Activated T-cell treated with anti-CD3 and anti-CD28 coated beads, Interleukin-2, amount 50 U/mL, for 24 hours (primary cell): Measurements from ENCODE around the gene PLEKHO1.
A peak's percentile ranks its signal among the peaks of the same experiment; 100 is the strongest.
"Not testable (repeated sequence)": the region's sequence is repeated elsewhere in the genome, so short reads cannot be mapped to it uniquely, and the experiment has no call there.

Experiments used
- DNase-seq: peaks from one replicate; pipeline ENCODE4 v3.0.0-alpha.2; 2020
- H3K27ac Mint-ChIP-seq: 2 replicates; pipeline ENCODE4 v1.8.0; 2020; ENCODE audit warnings: mild to moderate bottlenecking, mixed read lengths
- H3K27me3 Mint-ChIP-seq: 2 replicates; pipeline ENCODE4 v1.8.0; 2020; ENCODE audit warnings: mixed read lengths
- H3K36me3 Mint-ChIP-seq: 2 replicates; pipeline ENCODE4 v1.8.0; 2020; ENCODE audit warnings: low read depth, mixed read lengths
- H3K4me1 Mint-ChIP-seq: 2 replicates; pipeline ENCODE4 v1.8.0; 2020; ENCODE audit warnings: low read depth, mixed read lengths
- H3K4me3 Mint-ChIP-seq: 2 replicates; pipeline ENCODE4 v1.8.0; 2020; ENCODE audit warnings: mild to moderate bottlenecking, moderate library complexity, mixed read lengths
- H3K9me3 Mint-ChIP-seq: 2 replicates; pipeline ENCODE4 v1.8.0; 2020; ENCODE audit warnings: mixed read lengths

PLEKHO1 gene

DNA sequence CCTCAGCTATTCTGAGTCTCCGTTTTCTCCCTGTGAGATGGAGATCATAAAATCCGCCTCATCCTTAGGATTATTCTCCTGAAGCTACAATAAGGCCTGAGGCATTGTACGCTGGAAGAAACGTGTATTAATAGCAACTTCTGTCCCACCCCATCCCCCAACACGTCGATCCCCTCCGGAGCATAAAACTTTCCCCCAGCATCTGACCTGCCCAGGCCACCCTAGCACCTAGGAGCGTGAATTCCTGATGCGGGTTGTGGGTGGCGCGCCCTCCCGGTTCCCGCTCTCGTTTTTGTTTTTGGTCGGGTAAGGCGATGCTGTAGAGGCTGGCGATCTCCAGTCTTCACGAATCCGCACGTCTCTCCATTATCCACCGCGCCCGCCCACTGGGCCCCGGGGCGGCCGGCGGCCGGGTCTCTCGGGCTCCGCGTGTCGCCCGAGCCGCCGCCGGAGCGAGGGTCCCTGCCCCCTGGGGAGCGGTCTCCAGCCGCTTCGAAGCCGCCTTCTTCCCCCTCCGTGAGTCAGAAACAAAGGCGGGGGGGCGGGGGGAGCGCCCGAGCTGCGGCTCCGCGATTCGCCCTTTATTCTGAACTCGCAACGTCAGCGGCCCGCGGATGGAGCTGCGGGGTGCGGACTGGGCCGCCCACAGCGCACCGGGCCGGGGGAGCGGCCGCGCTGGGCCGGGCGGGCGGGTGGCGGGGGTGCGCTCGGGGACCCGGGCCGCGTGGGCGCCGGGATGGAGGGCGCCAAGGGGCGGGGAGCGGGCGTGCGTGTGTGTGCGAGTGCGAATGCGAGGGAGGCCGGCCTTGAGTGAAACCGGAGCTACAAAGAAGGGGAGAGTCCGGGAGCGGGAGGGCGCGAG, at the start of gene PLEKHO1:
Gene PLEKHO1 (plus strand): TSS at position 646 of the 862 bp plus-strand sequence. CDS start 342 bp downstream, outside the sequence.
- peaks cover 29% of the 10 kb centered on the region for H3K36me3 Mint-ChIP-seq
- H3K27ac Mint-ChIP-seq, result peak within 1 kb of the TSS; percentile 86
- H3K4me1 Mint-ChIP-seq, result peaks cover 66% of the 10 kb centered on the region
- DNase-seq, result peak; percentile 87
- peak within 1 kb of the TSS; percentile 84 for H3K4me3 Mint-ChIP-seq
- H3K9me3 Mint-ChIP-seq, result no peaks in the 10 kb centered on the region
- no peaks in the 10 kb centered on the region for H3K27me3 Mint-ChIP-seq

DNA sequence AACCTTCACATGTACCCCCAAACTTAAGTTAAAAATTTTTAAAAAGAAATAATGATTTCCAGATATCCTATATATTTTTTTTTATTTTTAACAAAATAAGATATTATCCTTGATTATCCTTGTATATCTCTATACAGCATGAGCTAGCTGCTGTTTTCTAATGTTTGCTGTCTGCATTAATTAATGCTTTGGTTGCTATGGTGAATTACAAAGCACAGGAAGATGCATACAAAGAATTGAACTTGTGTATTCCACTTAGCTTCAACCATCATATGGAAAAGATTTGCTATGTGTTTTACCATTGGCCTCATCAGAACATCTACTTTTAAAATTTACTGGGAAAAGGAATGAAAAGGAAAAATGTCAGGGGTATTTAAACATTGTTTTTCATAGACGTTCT, 46.7 kb upstream of the PLEKHO1 start:
- Mint-ChIP-seq H3K27me3 (no peaks in the 10 kb centered on the region), H3K27ac (no peak overlapping the region)

DNA sequence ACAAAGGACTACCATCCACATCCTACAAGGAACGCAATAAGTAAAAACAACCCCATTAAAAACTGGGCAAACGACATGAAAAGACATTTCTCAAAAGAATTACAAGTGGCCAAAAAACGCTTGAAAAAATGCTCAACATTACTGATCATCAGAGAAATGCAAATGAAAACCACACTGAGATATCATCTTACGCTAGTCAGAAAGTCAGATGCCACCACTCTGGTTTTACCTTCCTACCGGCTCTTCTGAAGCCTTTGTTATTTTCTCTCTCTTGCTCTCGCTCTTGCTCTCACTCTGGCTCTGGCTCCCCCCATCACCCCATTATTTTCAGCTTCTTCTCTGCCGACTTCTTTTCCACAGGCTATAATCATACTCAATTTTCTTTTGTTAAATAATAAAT, 43.4 kb upstream of the PLEKHO1 start:
- Mint-ChIP-seq H3K4me1 (peaks cover 77% of the 10 kb centered on the region), H3K9me3 (no peaks in the 10 kb centered on the region), H3K36me3 (peaks cover 19% of the 10 kb centered on the region), H3K4me3 (peak overlapping the region; percentile 26), H3K27ac (peak overlapping the region; percentile 72), H3K27me3 (no peaks in the 10 kb centered on the region)
- DNase-seq, result no peak

More for the DNA sequence above, 46.7 kb upstream of the PLEKHO1 start:
- no peak overlapping the region for H3K4me3 Mint-ChIP-seq
- DNase-seq, result no peak
- H3K9me3 Mint-ChIP-seq, result no peaks in the 10 kb centered on the region
- peaks cover 47% of the 10 kb centered on the region for H3K4me1 Mint-ChIP-seq
- peaks cover 38% of the 10 kb centered on the region for H3K36me3 Mint-ChIP-seq

GRCh38 chr1:150109586-150109985, 40.1 kb upstream of the PLEKHO1 start:
- H3K9me3 Mint-ChIP-seq, result no peaks in the 10 kb centered on the region
- no peaks in the 10 kb centered on the region for H3K27me3 Mint-ChIP-seq
- H3K4me3 Mint-ChIP-seq, result peak overlapping the region; percentile 57
- H3K36me3 Mint-ChIP-seq, result peaks cover 43% of the 10 kb centered on the region
- DNase-seq, result no peak
- peak overlapping the region; percentile 84 for H3K27ac Mint-ChIP-seq
- peaks cover 75% of the 10 kb centered on the region for H3K4me1 Mint-ChIP-seq

DNA sequence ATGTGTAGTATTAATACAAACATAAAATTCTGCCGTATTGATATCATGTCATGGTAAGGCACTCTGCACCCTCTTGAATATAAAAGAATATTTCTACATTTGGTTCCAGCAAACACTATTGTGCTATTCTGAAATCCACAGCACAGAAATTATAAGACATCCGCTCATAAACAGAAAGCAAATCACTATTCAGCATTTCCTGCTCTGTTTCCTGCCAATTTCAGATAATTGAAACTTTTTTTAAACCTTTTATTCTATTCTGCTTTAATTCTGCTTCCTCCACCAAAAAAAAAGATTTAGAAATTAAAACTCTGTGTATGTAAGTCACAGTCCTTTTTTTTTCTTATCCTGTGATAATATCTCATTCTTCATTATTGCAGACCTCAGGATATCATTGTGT, 39.6 kb upstream of the PLEKHO1 start:
- Mint-ChIP-seq H3K36me3 (peaks cover 45% of the 10 kb centered on the region), H3K4me3 (peak overlapping the region; percentile 57), H3K27ac (peak overlapping the region; percentile 84), H3K27me3 (no peaks in the 10 kb centered on the region), H3K4me1 (peaks cover 72% of the 10 kb centered on the region), H3K9me3 (peaks cover 2% of the 10 kb centered on the region)
- no peak for DNase-seq

DNA sequence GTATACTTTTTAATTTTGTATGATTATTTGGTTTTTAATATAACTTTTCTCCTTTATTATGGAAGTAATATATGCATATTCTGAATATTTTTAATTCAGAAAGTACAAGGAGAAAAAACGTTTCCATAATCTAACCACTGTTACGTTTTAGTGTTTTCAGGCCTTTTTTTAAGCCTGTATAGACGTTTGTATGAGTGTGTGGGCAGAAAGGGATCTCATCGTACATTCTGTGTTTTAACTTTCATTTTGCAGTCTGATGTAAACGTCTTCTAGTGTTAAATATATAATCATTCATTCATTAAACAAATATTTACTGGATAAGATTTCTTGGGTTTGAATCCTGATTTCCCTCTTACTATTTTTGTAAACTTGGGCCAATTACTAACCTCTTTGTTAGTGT, 38.0 kb upstream of the PLEKHO1 start:
- peaks cover 7% of the 10 kb centered on the region for H3K9me3 Mint-ChIP-seq
- peak overlapping the region; percentile 57 for H3K4me3 Mint-ChIP-seq
- H3K27me3 Mint-ChIP-seq, result no peaks in the 10 kb centered on the region
- H3K27ac Mint-ChIP-seq, result peak overlapping the region; percentile 80
- peaks cover 57% of the 10 kb centered on the region for H3K4me1 Mint-ChIP-seq
- no peak for DNase-seq
- H3K36me3 Mint-ChIP-seq, result peaks cover 47% of the 10 kb centered on the region

GRCh38 chr1:150115121-150115520, 34.6 kb upstream of the PLEKHO1 start:
- no peak for DNase-seq
- Mint-ChIP-seq H3K27me3 (no peaks in the 10 kb centered on the region), H3K4me1 (peaks cover 34% of the 10 kb centered on the region), H3K27ac (no peak overlapping the region), H3K36me3 (peaks cover 54% of the 10 kb centered on the region), H3K9me3 (peaks cover 7% of the 10 kb centered on the region), H3K4me3 (no peak overlapping the region)

- DNase-seq, result no peak
- Mint-ChIP-seq H3K27ac (no peak overlapping the region), H3K36me3 (peaks cover 43% of the 10 kb centered on the region), H3K9me3 (peaks cover 7% of the 10 kb centered on the region), H3K4me1 (peaks cover 20% of the 10 kb centered on the region), H3K4me3 (no peak overlapping the region), H3K27me3 (no peaks in the 10 kb centered on the region)
These were observed 31.0 kb upstream of the PLEKHO1 start for GRCh38 chr1:150118716-150119115.

DNA sequence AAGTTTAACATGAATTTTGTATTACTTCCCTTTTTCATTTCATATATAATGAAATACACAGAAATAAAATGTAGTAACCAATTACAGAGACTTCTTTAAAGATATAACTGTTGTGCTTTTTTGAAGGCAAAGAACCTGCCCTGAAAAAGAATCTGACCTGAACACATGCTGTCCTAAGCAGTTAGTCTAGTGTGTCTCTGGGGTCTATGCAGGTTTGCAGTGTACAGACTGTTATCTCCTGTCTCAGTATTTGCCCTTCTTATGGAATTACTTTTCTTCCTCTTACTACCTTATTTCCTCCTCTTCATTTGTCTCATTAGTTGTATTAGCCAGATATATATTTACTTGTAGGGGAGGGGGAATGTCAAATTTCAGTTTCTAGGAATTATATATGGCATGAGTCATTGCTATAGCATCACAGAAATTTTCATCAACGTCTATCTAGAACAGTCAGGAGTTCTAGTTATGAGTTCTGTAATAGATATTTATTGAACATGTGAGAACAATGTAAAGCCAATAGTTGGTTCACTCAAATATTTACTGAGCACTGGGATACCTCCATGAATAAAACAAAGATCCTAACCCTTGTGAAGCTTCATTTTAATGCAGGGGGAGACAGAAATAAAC, 28.4 kb upstream of the PLEKHO1 start:
- H3K4me1 Mint-ChIP-seq, result peaks cover 20% of the 10 kb centered on the region
- H3K4me3 Mint-ChIP-seq, result no peak overlapping the region

DNA sequence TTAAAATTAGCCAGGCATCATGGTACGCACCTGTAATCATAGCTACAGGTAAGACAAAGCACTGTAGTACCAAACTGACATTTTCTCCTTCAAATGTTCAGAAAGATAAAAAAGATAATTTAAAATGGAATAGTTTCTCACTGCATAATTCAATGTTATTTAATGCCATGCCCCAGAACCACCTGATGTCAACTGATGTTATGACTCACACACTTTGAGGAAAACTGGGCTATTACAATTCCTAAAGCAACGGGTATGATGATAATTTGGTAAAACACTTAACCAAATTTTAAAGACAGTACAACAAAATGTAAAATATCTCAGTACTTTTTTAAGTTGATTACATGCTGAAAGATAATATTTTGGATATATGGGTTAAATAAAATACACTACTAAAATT, 22.9 kb upstream of the PLEKHO1 start:
- H3K9me3 Mint-ChIP-seq, result no peaks in the 10 kb centered on the region
- no peaks in the 10 kb centered on the region for H3K27me3 Mint-ChIP-seq
- peaks cover 16% of the 10 kb centered on the region for H3K36me3 Mint-ChIP-seq
- no peak overlapping the region for H3K4me3 Mint-ChIP-seq
- H3K27ac Mint-ChIP-seq, result no peak overlapping the region
- no peak for DNase-seq
- H3K4me1 Mint-ChIP-seq, result peaks cover 23% of the 10 kb centered on the region

More for the DNA sequence above, 28.4 kb upstream of the PLEKHO1 start:
- no peaks in the 10 kb centered on the region for H3K9me3 Mint-ChIP-seq
- H3K36me3 Mint-ChIP-seq, result peaks cover 21% of the 10 kb centered on the region
- H3K27me3 Mint-ChIP-seq, result no peaks in the 10 kb centered on the region
- peak overlapping the region; percentile 4 for H3K27ac Mint-ChIP-seq
- DNase-seq, result no peak

- no peaks in the 10 kb centered on the region for H3K27me3 Mint-ChIP-seq
- no peak for DNase-seq
- H3K36me3 Mint-ChIP-seq, result peaks cover 12% of the 10 kb centered on the region
- H3K4me1 Mint-ChIP-seq, result peaks cover 18% of the 10 kb centered on the region
- no peaks in the 10 kb centered on the region for H3K9me3 Mint-ChIP-seq
- H3K4me3 Mint-ChIP-seq, result no peak overlapping the region
- H3K27ac Mint-ChIP-seq, result peak overlapping the region; percentile 52
These were observed 22.3 kb upstream of the PLEKHO1 start for GRCh38 chr1:150127464-150127863.

- H3K27ac Mint-ChIP-seq, result peak overlapping the region; percentile 86
- H3K4me3 Mint-ChIP-seq, result no peak overlapping the region
- no peaks in the 10 kb centered on the region for H3K27me3 Mint-ChIP-seq
- peak; percentile 58 for DNase-seq
- H3K9me3 Mint-ChIP-seq, result no peaks in the 10 kb centered on the region
- peaks cover 18% of the 10 kb centered on the region for H3K4me1 Mint-ChIP-seq
- H3K36me3 Mint-ChIP-seq, result peaks cover 11% of the 10 kb centered on the region
These were observed 21.8 kb upstream of the PLEKHO1 start for GRCh38 chr1:150127868-150128267.

DNA sequence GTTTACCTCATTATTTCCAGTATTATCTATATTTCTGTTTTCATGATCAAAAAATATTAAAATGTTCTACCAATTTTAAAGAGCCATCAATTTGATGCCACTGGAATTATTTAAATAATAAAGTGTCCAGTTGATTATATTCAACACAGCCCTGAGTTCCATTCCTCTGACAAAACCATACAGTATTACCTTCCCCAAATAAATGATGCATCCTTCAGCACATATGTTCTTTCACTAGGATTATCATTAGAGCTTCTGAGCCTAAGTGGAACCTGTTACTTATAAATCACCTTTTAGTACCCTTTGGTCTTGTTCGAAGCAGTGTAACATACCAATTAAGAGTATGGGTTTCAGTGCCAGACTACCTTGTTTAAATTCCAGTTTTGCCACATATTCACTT, 17.3 kb upstream of the PLEKHO1 start:
- Mint-ChIP-seq H3K4me1 (peaks cover 11% of the 10 kb centered on the region), H3K27ac (no peak overlapping the region)

DNA sequence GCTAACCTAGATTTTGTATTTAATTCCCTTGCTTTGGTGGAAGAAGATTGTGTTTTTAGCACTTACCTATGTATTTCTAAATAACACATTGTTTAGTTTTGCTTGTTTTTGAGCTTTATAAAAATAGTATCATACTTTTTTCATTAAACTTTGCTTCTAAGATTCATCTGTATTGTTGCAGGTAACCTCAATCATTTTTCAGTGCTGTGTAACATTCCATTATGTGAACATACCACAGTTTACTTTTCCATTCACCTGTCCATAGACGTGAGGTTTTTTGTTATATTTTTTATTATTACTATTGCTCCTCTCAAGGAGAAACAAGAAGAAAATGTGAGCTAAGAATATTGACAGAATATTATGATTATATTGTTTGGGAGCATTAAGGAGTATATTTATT, 15.2 kb upstream of the PLEKHO1 start:
- Mint-ChIP-seq H3K27me3 (no peaks in the 10 kb centered on the region), H3K4me1 (no peaks in the 10 kb centered on the region), H3K9me3 (no peaks in the 10 kb centered on the region), H3K36me3 (peaks cover 3% of the 10 kb centered on the region), H3K4me3 (no peak overlapping the region), H3K27ac (no peak overlapping the region)
- no peak for DNase-seq

More for the DNA sequence above, 17.3 kb upstream of the PLEKHO1 start:
- no peaks in the 10 kb centered on the region for H3K27me3 Mint-ChIP-seq
- H3K4me3 Mint-ChIP-seq, result no peak overlapping the region
- H3K36me3 Mint-ChIP-seq, result peaks cover 6% of the 10 kb centered on the region
- H3K9me3 Mint-ChIP-seq, result no peaks in the 10 kb centered on the region
- DNase-seq, result no peak

DNA sequence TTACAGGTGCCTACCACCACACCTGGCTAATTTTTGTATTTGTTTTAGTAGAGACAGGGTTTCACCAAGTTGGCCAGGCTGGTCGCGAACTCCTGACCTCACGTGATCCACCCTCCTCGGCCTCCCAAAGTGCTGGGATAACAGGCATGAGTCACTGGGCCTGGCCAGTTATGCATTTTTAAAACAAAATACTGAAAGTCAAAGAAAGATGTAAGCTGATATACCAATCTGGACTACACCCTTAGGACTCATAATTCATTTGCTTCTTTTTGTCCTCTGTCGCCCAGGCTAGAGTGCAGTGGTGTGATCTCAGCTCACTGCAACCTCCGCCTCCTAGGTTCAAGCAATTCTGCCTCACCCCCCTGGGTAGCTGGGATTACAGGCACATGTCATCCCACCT, 14.3 kb upstream of the PLEKHO1 start:
- H3K27me3 Mint-ChIP-seq, H3K4me1 Mint-ChIP-seq, H3K4me3 Mint-ChIP-seq, H3K9me3 Mint-ChIP-seq, H3K27ac Mint-ChIP-seq, H3K36me3 Mint-ChIP-seq, DNase-seq: not testable (repeated sequence)
